Esophagus squamous epithelium (tissue), 4 donors: Measurements from ENCODE around the gene COL20A1.

ENCODE experiments used
- CTCF ChIP-seq, 6 experiments: fragments of 450-650 bp in 4 of 6; fragments of 200-600 bp in 2 of 6; sonication (generic) in 2 of 6; IDR thresholded peaks; one replicate each; pipeline ENCODE4 v1.5.1; 2016 to 2019; ENCODE audit warnings: antibody characterized with exemption in 6 of 6, mild to moderate bottlenecking in 4 of 6, moderate library complexity in 4 of 6
- POLR2A ChIP-seq, 4 donors: fragments of 450-650 bp; IDR thresholded peaks; one replicate each; pipeline ENCODE4 v1.6.1; 2017; ENCODE audit warnings: antibody characterized with exemption in 4 of 4, mild to moderate bottlenecking in 4 of 4, moderate library complexity in 3 of 4

GRCh38 chr20:63257629-63258028, 35.4 kb upstream of the COL20A1 start:
- TF ChIP-seq CTCF (IDR thresholded peaks at IDR 0.05) (no peak), POLR2A (IDR thresholded peaks at IDR 0.05) (no peak)
